Measurements from ENCODE around the gene OR7G1. TPM values are rescaled to one million over a fixed set of nuclear protein-coding genes. Genes with fewer than 3 reads are reported as not detected.

OR7G1 gene
- total and polyA plus RNA-seq, 10 of the 15 experiments (the other 5 are each of a cell fraction or from before 2014, with no cell fraction given), result not detected

DNA sequence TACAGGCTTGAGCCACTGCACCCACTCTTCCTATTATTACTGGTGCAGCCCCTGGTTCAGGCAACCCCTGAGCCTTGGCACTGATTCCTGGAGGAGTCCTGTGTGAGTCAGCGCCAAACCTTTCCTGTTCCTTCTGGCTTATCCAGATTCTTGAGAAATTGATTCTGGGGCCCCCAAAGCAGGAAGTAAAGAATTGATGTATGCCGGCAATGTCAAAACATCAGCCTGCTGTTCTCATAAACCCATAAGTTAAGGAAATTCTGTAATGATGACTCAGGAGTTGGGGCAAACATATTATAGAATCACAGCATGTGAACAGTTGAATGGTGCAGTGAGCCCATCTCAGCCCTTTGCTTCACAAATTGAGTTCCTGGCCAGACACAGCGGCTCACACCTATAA is 12.6 kb upstream of the OR7G1 start (continued):
- TF ChIP-seq, protein P1, sequence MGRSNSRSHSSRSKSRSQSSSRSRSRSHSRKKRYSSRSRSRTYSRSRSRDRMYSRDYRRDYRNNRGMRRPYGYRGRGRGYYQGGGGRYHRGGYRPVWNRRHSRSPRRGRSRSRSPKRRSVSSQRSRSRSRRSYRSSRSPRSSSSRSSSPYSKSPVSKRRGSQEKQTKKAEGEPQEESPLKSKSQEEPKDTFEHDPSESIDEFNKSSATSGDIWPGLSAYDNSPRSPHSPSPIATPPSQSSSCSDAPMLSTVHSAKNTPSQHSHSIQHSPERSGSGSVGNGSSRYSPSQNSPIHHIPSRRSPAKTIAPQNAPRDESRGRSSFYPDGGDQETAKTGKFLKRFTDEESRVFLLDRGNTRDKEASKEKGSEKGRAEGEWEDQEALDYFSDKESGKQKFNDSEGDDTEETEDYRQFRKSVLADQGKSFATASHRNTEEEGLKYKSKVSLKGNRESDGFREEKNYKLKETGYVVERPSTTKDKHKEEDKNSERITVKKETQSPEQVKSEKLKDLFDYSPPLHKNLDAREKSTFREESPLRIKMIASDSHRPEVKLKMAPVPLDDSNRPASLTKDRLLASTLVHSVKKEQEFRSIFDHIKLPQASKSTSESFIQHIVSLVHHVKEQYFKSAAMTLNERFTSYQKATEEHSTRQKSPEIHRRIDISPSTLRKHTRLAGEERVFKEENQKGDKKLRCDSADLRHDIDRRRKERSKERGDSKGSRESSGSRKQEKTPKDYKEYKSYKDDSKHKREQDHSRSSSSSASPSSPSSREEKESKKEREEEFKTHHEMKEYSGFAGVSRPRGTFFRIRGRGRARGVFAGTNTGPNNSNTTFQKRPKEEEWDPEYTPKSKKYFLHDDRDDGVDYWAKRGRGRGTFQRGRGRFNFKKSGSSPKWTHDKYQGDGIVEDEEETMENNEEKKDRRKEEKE (IDR thresholded peaks at IDR 0.05), result no peak

DNA sequence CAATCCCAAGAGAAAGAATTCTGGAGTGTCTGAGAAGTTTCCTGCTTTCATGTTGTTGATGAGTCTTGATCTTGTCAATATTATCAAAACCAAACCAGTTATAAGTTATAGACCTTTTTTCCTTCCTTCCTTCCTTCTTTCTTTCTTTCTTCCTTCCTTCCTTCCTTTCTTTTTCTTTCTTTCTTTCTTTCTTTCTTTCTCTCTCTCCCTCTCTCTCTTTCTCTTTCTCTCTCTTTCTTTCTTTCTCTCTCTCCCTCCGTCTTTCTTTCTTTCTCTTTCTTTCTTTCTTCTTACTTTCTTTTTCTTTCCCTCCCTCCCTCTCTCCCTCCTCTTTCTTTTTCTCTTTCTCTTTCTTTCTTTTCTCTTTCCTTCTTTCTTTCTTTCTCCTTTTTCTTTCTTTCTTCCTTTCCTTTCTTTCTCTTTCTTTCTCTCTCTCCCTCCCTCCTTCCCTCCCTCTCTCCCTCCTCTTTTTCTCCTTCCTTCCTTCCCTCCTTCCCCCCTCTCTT is 11.4 kb upstream of the OR7G1 start, which contains the start of gene OR7G3:
Gene OR7G3 (minus strand): TSS at position 51 of the 506 bp plus-strand sequence. CDS start 0 bp downstream, at position 51.
- no peak for DNase-seq (ENCODE audit: low read depth, low spot score)
- Histone ChIP-seq H3K9me3 (replicated peaks; ENCODE audit: control insufficient read depth, insufficient read depth, low read length) (no peaks in the 10 kb centered on the region; the same call in 2 of the 3 replicates), H3K79me2 (ENCODE audit: control insufficient read depth, insufficient read depth, low read length) (no peaks in the 10 kb centered on the region), H3K36me3 (ENCODE audit: control insufficient read depth in 2 of 2, insufficient read depth in 2 of 2, low read length in 1 of 2) (no peaks in the 10 kb centered on the region), H3K27me3 (replicated peaks in 1 of 2; ENCODE audit: control insufficient read depth in 2 of 2, insufficient read depth in 2 of 2, low read length in 1 of 2) (no peaks in the 10 kb centered on the region), H3K4me1 (ENCODE audit: control insufficient read depth, insufficient read depth, low read length) (no peaks in the 10 kb centered on the region), H3K4me2 (ENCODE audit: control insufficient read depth, insufficient read depth) (no peak within 1 kb of the TSS), H3K4me3 (no peak within 1 kb of the TSS), H4K20me1 (ENCODE audit: control insufficient read depth, insufficient read depth) (no peaks in the 10 kb centered on the region), H3K27ac (ENCODE audit: control insufficient read depth, insufficient read depth) (no peak within 1 kb of the TSS), H3K9ac (ENCODE audit: control insufficient read depth, insufficient read depth, low read length) (no peak within 1 kb of the TSS), H2AFZ (ENCODE audit: control insufficient read depth, low read depth, low read length) (no peak within 1 kb of the TSS)
- POLR2A ChIA-PET, result no interaction called here
- no TSS peak for BruUV-seq (replicated peaks)
- in situ Hi-C loops (cut with MboI) (loop anchor here (25.0 kb wide), 1 partner anchor 1110 kb away; the partner anchor contains the start of gene S1PR2), intact Hi-C loops (cut with micrococcal nuclease; ENCODE audit: unreplicated experiment) (no loop called here)
- FAIRE-seq, result no peak
- ATAC-seq, result no peak
- WGBS (ENCODE audit: insufficient coverage, insufficient replicate concordance, low lambda C conversion rate, missing lambda C conversion rate), result no CpG with 5 or more reads among the region's 1 CpG
- RAD21 ChIA-PET (ENCODE audit: unreplicated experiment), result no interaction called here
- SMC1A ChIA-PET (ENCODE audit: uncharacterized antibody, unreplicated experiment), result no interaction called here
- CTCF ChIA-PET, result no interaction called here
- TF ChIP-seq EGR1 (IDR thresholded peaks at IDR 0.05; ENCODE audit: borderline replicate concordance in 1 of 2, low read depth in 2 of 2, low read length in 2 of 2) (no peak), SMARCA5 (IDR thresholded peaks at IDR 0.05) (no peak), CBX5 (IDR thresholded peaks at IDR 0.05; ENCODE audit: low read depth) (no peak), CEBPB (IDR thresholded peaks at IDR 0.05; ENCODE audit: borderline replicate concordance in 1 of 2, low read depth in 2 of 2, low read length in 2 of 2) (no peak), MEF2A (IDR thresholded peaks at IDR 0.05; ENCODE audit: insufficient read depth, low read depth, low read length) (no peak), NBN (IDR thresholded peaks at IDR 0.05) (no peak)
- TF ChIP-seq, protein P2, sequence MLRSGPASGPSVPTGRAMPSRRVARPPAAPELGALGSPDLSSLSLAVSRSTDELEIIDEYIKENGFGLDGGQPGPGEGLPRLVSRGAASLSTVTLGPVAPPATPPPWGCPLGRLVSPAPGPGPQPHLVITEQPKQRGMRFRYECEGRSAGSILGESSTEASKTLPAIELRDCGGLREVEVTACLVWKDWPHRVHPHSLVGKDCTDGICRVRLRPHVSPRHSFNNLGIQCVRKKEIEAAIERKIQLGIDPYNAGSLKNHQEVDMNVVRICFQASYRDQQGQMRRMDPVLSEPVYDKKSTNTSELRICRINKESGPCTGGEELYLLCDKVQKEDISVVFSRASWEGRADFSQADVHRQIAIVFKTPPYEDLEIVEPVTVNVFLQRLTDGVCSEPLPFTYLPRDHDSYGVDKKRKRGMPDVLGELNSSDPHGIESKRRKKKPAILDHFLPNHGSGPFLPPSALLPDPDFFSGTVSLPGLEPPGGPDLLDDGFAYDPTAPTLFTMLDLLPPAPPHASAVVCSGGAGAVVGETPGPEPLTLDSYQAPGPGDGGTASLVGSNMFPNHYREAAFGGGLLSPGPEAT (IDR thresholded peaks at IDR 0.05; ENCODE audit: low read depth), result no peak
- TF ChIP-seq, protein P3, sequence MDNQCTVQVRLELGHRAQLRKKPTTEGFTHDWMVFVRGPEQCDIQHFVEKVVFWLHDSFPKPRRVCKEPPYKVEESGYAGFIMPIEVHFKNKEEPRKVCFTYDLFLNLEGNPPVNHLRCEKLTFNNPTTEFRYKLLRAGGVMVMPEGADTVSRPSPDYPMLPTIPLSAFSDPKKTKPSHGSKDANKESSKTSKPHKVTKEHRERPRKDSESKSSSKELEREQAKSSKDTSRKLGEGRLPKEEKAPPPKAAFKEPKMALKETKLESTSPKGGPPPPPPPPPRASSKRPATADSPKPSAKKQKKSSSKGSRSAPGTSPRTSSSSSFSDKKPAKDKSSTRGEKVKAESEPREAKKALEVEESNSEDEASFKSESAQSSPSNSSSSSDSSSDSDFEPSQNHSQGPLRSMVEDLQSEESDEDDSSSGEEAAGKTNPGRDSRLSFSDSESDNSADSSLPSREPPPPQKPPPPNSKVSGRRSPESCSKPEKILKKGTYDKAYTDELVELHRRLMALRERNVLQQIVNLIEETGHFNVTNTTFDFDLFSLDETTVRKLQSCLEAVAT (IDR thresholded peaks at IDR 0.05), result no peak
- TF ChIP-seq, protein P4, sequence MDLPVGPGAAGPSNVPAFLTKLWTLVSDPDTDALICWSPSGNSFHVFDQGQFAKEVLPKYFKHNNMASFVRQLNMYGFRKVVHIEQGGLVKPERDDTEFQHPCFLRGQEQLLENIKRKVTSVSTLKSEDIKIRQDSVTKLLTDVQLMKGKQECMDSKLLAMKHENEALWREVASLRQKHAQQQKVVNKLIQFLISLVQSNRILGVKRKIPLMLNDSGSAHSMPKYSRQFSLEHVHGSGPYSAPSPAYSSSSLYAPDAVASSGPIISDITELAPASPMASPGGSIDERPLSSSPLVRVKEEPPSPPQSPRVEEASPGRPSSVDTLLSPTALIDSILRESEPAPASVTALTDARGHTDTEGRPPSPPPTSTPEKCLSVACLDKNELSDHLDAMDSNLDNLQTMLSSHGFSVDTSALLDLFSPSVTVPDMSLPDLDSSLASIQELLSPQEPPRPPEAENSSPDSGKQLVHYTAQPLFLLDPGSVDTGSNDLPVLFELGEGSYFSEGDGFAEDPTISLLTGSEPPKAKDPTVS (IDR thresholded peaks at IDR 0.05; ENCODE audit: low read depth, low read length), result no peak
- TF ChIP-seq, protein P5, sequence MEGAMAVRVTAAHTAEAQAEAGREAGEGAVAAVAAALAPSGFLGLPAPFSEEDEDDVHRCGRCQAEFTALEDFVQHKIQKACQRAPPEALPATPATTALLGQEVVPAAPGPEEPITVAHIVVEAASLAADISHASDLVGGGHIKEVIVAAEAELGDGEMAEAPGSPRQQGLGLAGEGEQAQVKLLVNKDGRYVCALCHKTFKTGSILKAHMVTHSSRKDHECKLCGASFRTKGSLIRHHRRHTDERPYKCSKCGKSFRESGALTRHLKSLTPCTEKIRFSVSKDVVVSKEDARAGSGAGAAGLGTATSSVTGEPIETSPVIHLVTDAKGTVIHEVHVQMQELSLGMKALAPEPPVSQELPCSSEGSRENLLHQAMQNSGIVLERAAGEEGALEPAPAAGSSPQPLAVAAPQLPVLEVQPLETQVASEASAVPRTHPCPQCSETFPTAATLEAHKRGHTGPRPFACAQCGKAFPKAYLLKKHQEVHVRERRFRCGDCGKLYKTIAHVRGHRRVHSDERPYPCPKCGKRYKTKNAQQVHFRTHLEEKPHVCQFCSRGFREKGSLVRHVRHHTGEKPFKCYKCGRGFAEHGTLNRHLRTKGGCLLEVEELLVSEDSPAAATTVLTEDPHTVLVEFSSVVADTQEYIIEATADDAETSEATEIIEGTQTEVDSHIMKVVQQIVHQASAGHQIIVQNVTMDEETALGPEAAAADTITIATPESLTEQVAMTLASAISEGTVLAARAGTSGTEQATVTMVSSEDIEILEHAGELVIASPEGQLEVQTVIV (IDR thresholded peaks at IDR 0.05; ENCODE audit: borderline replicate concordance, partially characterized antibody), result no peak
